Skin epidermis (tissue), 12 donors: ENCODE measurements around the gene TCP1.
"Not testable (repeated sequence)": the region's sequence is repeated elsewhere in the genome, so short reads cannot be mapped to it uniquely, and the experiment has no call there.

Experiments
- H3K27ac ChIP-seq, 21 experiments: fragments of 200-600 bp; sonication (generic) in 11 of 21; one replicate each; pipeline ENCODE4 v1.5.0; 2020; ENCODE audit warnings: mild to moderate bottlenecking in 3 of 21, inconsistent platforms in 2 of 21, moderate library complexity in 2 of 21
- H3K4me3 ChIP-seq, 7 experiments: fragments of 200-600 bp; sonication (generic) in 2 of 7; one replicate each; pipeline ENCODE4 v1.5.0; 2020; ENCODE audit warnings: inconsistent platforms in 2 of 7, mild to moderate bottlenecking in 2 of 7, moderate library complexity in 1 of 7

Gene TCP1

GRCh38 chr6:159753081-159753872, 36.1 kb downstream of the TCP1 start:
- Histone ChIP-seq H3K4me3 (no peak overlapping the region), H3K27ac (no peak overlapping the region)

GRCh38 chr6:159751448-159751847, 38.0 kb downstream of the TCP1 start:
- H3K4me3 ChIP-seq, result no peak overlapping the region
- no peak overlapping the region for H3K27ac ChIP-seq

DNA sequence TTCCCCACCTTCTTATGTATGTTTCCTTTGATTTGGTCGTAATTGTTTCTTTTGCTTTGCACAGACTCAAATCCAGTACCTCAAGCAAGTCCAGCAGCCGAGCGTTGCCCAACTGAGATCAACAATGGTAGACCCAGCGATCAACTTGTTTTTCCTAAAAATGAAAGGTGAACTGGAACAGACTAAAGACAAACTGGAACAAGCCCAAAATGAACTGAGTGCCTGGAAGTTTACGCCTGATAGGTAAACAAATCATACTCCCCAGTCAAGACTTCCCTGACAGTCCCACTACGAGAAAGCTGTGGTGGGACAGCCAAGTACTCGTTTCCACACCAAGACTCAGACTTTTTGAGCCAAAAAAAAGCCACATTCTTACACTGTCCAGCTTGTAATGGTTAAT, 41.3 kb downstream of the TCP1 start:
- H3K4me3 ChIP-seq, H3K27ac ChIP-seq: not testable (repeated sequence)

GRCh38 chr6:159746759-159747158, 42.6 kb downstream of the TCP1 start:
- H3K27ac ChIP-seq, result no peak overlapping the region

DNA sequence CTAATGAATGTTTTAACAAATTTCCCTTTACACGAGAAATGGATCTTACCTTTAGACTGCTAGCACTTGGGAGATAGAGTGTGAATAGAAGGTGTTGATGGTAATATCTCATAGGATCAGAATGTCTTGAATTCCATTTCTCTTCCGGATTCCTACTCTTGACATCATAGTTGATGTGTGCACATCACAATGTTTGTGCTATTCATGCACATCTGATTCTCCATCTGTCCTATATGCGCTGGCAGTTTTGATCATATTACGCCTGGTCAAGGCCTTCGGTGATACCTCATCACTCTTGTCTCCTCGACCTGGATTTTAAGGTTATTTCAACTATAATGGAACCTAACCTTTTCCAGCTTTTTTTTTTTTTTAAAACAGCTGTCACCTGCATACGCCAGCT, 44.3 kb downstream of the TCP1 start:
- no peak overlapping the region for H3K27ac ChIP-seq
- H3K4me3 ChIP-seq, result no peak overlapping the region

More at GRCh38 chr6:159746759-159747158, 42.6 kb downstream of the TCP1 start:
- H3K4me3 ChIP-seq, result no peak overlapping the region

DNA sequence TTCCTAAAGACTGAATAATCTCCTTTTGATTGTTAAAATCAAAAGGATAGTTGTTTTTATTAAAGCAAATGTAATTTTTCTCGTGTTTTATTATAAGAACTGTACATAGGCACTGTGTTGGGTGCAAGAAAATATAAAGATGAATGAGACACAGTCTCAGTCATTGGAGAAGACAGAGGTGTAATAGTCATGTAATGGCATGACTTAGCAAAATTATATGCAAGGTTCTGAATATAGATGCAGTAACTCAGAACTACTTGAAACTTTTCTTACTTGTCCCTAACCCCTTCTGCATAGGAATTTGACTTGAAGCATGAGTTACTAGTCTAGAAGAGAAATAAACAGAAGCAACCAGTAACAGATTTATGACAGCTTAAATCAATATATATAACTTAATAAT, 47.2 kb downstream of the TCP1 start:
- no peak overlapping the region for H3K27ac ChIP-seq

GRCh38 chr6:159739341-159739740, 50.1 kb downstream of the TCP1 start:
- Histone ChIP-seq H3K27ac (no peak overlapping the region), H3K4me3 (no peak overlapping the region)

More for the DNA sequence above, 47.2 kb downstream of the TCP1 start:
- no peak overlapping the region for H3K4me3 ChIP-seq

- Histone ChIP-seq H3K27ac (no peak overlapping the region), H3K4me3 (no peak overlapping the region)
Observed at GRCh38 chr6:159736908-159737307, 52.5 kb downstream of the TCP1 start.

DNA sequence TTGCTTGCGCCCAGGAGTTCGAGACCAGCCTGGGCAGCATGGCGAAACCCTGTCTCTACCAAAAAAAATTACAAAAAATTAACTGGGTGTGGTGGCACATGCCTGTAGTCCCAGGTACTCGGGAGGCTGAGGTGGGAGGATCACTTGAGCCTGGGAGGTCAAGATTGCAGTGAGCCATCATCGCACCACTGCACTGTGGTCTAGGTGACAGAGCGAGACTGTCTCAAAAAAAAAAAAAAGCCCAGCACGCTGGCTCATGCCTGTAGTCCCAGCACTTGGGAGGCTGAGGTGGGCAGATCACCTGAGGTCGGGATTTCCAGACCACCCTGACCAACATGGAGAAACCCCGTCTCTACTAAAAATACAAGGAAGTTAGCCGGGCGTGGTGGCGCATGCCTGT, 56.0 kb downstream of the TCP1 start:
- not testable (repeated sequence) for H3K27ac ChIP-seq, H3K4me3 ChIP-seq

DNA sequence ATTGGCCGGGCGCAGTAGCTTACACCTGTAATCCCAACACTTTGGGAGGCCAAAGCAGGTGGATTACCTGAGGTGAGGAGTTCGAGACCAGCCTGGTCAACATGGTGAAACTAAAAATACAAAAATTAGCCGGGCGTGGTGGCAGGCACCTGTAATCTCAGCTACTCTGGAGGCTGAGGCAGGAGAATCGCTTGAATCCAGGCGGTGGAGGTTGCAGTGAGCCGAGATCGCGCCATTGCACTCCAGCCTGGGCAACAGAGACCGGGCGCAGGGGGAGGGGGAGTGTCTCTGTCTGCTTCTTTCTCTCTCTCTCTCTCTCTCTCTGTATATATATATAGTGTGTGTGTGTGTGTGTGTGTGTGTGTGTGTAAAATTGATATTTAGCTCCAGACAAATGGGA, 56.9 kb downstream of the TCP1 start:
- H3K4me3 ChIP-seq, H3K27ac ChIP-seq: not testable (repeated sequence)

DNA sequence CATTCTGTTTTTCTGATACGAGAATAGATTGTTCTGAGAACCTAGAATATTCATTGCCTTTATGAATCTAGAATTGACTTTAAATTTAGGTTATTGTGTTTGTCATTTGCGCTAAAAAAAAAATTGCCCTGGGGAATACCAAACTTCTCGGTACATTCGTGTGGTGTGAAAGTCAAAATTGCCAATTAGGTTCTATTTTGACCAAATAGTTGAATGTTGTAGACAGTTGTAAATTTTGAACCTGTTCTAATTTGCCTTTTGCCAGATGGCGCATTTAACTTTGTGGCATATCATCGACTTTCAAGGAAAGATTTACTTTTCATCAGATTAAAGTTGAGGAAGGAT, 59.1 kb downstream of the TCP1 start:
- H3K4me3 ChIP-seq, result peak overlapping the region in 1 of 7 experiments; percentile 97
- H3K27ac ChIP-seq, result no peak overlapping the region

DNA sequence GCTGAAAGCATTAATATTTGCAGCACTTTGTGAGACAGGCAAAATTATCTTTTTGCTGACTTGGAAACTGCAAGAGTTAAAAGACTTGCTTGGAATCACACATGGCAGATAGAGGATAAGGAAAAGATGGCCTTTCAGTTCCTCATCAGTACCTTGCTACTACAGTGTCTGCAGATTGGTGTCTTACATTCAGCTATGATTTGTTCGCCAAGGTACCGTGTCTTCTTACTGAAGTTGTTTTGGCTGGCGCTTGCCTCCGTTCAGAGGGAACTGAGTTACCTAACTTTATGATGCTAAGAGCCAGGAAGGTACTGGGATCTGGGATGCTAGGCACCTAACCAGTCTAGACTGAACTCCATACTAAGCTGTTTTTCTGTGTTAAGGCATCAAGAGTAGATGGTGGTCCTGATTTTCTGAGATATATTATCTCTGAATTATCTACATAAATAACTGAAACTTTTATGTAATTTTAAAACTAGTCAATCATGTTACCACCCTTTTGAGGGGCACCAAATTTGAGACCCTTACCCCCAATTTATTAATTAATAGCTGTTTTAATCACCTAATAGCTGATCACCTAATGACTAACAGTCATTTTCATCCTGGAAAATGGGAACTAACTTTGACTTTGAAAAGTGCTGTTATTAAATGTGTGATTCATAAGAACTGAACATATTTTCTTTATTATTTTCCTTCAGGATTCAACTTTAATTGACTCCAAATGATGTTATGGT, 59.6 kb downstream of the TCP1 start:
- H3K4me3 ChIP-seq, result peak overlapping the region in 5 of 7 experiments; percentile 11 to 99 (median 97)
- H3K27ac ChIP-seq, result peak overlapping the region in 8 of 21 experiments; percentile 13 to 99 (median 50)

DNA sequence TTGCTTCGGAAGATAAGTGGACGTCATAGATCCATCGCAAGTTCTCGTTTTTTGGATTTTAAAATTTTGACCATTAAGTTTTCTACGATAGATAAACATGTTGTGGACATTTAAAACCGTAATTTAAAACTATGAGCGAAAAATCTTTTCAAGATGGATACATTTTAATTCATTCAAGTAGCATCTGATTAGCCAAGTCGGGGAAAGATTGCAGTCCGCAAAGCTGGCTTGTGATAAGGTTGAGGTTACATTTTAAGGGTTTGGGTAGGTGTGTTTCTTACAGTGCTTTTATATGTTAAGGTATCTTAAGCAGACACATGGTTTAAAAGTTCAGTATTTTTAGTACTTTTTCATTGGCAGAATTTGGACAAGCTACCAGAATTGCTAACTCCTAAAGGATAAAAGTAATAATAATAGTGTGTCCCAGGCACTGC, 60.9 kb downstream of the TCP1 start:
- peak overlapping the region in 19 of 21 experiments; percentile 94 to 100 (median 98) for H3K27ac ChIP-seq
- H3K4me3 ChIP-seq, result peak overlapping the region; percentile 64 to 99 (median 93)
